SK-N-SH (cell line): ENCODE data around the gene GSK3B.

Experiments used
- CTCF ChIP-seq: fragments of 200-600 bp; sonication (generic); IDR thresholded peaks from 2 replicates; pipeline ENCODE4 v1.6.1; 2017; ENCODE audit warnings: antibody characterized with exemption, mild to moderate bottlenecking, moderate library complexity
- EZH2phosphoT487 ChIP-seq: fragments of 200-600 bp; sonication (generic); IDR thresholded peaks from 2 replicates; pipeline ENCODE4 v1.6.1; 2017; ENCODE audit warnings: low read depth, mixed run types, mild to moderate bottlenecking, antibody characterized with exemption, moderate library complexity, borderline replicate concordance
- JUND ChIP-seq: IDR thresholded peaks from 2 replicates; pipeline ENCODE4 v1.4.0; 2012
- NFIC ChIP-seq: IDR thresholded peaks from 2 replicates; pipeline ENCODE4 v1.4.0; 2012; ENCODE audit warnings: borderline replicate concordance
- POLR2AphosphoS5 ChIP-seq: IDR thresholded peaks from 2 replicates; pipeline ENCODE4 v1.6.1; 2012; ENCODE audit warnings: low read depth, low read length
- RAD21 ChIP-seq: IDR thresholded peaks from 2 replicates; pipeline ENCODE4 v1.6.1; 2012; ENCODE audit warnings: mild to moderate bottlenecking, low read length
- SIN3A ChIP-seq: IDR thresholded peaks from 2 replicates; pipeline ENCODE4 v1.6.1; 2012; ENCODE audit warnings: low read depth, mild to moderate bottlenecking, low read length, moderate library complexity, borderline replicate concordance
- SMC3 ChIP-seq: IDR thresholded peaks from 2 replicates; pipeline ENCODE4 v1.6.1; 2012; ENCODE audit warnings: low read depth, low read length, improper control_type of control experiment
- TCF12 ChIP-seq: IDR thresholded peaks from 2 replicates; pipeline ENCODE4 v1.4.0; 2012
- TF ChIP-seq, protein P1 (sequence below): fragments of 150-350 bp; IDR thresholded peaks from 2 replicates; pipeline ENCODE4 v1.6.1; 2017; ENCODE audit warnings: antibody characterized with exemption, low read length, low read depth, borderline replicate concordance
- TF ChIP-seq, protein P2 (sequence below): IDR thresholded peaks from 2 replicates; pipeline ENCODE4 v1.4.0; 2012; ENCODE audit warnings: low read depth, borderline replicate concordance
- TF ChIP-seq, protein P3 (sequence below): IDR thresholded peaks from 2 replicates; pipeline ENCODE4 v1.6.1; 2012; ENCODE audit warnings: mild to moderate bottlenecking, low read depth, low read length, moderate library complexity

DNA sequence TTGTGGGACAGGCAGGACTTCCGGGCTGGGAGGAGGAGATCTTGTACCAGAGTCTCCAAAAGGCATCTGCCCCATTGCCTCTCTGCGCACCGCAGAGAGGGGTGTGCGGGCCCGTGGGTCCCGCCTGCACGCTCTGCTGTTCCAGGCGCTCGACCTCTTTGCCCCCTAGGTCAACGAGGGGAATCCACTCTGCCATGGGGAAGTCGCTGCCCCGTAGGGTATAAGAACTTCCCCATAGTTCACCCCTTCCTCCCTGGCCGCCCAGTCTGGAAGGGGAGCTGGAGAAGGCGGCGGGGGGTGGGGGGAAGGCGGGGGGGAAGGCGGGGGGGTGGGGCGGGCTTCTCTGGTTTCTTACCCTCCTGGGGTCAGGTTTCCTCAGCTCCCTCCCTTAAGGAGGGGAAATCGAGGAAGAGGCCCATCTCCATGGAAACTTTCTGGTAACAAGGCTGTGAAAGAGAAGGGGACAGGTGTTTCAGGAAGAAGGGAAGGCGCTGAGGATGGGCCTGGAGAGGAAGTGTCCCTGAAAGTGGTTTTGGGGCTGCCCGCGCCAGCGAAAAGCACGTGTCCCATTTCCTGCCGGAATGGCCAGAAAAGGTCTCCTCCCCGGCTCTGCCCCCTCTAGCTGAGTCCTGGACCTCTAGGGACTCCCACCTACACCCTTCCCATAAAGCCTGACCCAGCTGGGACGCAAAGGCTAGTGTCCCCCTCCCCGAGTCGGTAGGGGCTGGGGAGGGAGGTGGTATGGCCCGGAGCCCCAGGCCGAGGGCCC is 284.8 kb downstream of the GSK3B start:
- no peak for TF ChIP-seq EZH2phosphoT487
- TF ChIP-seq, protein P1, sequence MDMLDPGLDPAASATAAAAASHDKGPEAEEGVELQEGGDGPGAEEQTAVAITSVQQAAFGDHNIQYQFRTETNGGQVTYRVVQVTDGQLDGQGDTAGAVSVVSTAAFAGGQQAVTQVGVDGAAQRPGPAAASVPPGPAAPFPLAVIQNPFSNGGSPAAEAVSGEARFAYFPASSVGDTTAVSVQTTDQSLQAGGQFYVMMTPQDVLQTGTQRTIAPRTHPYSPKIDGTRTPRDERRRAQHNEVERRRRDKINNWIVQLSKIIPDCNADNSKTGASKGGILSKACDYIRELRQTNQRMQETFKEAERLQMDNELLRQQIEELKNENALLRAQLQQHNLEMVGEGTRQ = no peak
- TF ChIP-seq, protein P2, sequence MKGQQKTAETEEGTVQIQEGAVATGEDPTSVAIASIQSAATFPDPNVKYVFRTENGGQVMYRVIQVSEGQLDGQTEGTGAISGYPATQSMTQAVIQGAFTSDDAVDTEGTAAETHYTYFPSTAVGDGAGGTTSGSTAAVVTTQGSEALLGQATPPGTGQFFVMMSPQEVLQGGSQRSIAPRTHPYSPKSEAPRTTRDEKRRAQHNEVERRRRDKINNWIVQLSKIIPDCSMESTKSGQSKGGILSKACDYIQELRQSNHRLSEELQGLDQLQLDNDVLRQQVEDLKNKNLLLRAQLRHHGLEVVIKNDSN = no peak
- no peak for TF ChIP-seq CTCF
- no peak for TF ChIP-seq SIN3A
- TF ChIP-seq, protein P3, sequence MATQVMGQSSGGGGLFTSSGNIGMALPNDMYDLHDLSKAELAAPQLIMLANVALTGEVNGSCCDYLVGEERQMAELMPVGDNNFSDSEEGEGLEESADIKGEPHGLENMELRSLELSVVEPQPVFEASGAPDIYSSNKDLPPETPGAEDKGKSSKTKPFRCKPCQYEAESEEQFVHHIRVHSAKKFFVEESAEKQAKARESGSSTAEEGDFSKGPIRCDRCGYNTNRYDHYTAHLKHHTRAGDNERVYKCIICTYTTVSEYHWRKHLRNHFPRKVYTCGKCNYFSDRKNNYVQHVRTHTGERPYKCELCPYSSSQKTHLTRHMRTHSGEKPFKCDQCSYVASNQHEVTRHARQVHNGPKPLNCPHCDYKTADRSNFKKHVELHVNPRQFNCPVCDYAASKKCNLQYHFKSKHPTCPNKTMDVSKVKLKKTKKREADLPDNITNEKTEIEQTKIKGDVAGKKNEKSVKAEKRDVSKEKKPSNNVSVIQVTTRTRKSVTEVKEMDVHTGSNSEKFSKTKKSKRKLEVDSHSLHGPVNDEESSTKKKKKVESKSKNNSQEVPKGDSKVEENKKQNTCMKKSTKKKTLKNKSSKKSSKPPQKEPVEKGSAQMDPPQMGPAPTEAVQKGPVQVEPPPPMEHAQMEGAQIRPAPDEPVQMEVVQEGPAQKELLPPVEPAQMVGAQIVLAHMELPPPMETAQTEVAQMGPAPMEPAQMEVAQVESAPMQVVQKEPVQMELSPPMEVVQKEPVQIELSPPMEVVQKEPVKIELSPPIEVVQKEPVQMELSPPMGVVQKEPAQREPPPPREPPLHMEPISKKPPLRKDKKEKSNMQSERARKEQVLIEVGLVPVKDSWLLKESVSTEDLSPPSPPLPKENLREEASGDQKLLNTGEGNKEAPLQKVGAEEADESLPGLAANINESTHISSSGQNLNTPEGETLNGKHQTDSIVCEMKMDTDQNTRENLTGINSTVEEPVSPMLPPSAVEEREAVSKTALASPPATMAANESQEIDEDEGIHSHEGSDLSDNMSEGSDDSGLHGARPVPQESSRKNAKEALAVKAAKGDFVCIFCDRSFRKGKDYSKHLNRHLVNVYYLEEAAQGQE = no peak
- no peak for TF ChIP-seq TCF12
- no peak for TF ChIP-seq NFIC
- no peak for TF ChIP-seq RAD21
- no peak for TF ChIP-seq POLR2AphosphoS5
- no peak for TF ChIP-seq JUND
- no peak for TF ChIP-seq SMC3
